K562 (cell line): ENCODE data around the gene BZW2. TPM values are rescaled to one million over a fixed set of nuclear protein-coding genes. Genes with fewer than 3 reads are reported as not detected.

Experiments
- COPS2 ChIP-seq: fragments of 450-650 bp; conservative IDR thresholded peaks from 2 replicates; pipeline ENCODE4 v1.6.1; 2016; ENCODE audit warnings: mild to moderate bottlenecking, moderate library complexity
- HNRNPLL ChIP-seq: fragments of 200-400 bp; formaldehyde crosslinking; IDR thresholded peaks from 2 replicates; pipeline ENCODE4 v1.6.1; 2017; ENCODE audit warnings: low read length, low read depth, mild to moderate bottlenecking; ENCODE audit not compliant: poor library complexity, severe bottlenecking
- POLR3A ChIP-seq: IDR thresholded peaks from 2 replicates; pipeline ENCODE4 v1.6.1; 2011; ENCODE audit warnings: borderline replicate concordance, mild to moderate bottlenecking, moderate library complexity; ENCODE audit not compliant: insufficient read length, insufficient read depth; ENCODE audit errors: extremely low read depth
- ZNF444 ChIP-seq: fragments of 250-450 bp; sonication (Bioruptor Pico); IDR thresholded peaks from 2 replicates; pipeline ENCODE4 v1.4.0; 2020; ENCODE audit warnings: mild to moderate bottlenecking, moderate library complexity
- polyA plus RNA-seq, 8 experiments: library from polyadenylated mRNA; depleted of rRNA in 4 of 8; stranded (reverse) in 5 of 8; unstranded in 3 of 8; fragments of >200 nt; fragmentation: Nextera tagmentation in 2 of 8; fragmentation: Illumina TruSeq in 1 of 8; extraction: Ambion mirVana in 2 of 8; extraction: Trizol in 1 of 8; gene quantifications; 2 replicates each; pipeline versions ENCODE4 v1.2.1 to v1.2.3, GENCODE V29; 2011 to 2014; ENCODE audit warnings: inconsistent platforms in 1 of 8, missing spikeins in 1 of 8
- total RNA-seq, 7 experiments: library from RNA; depleted of rRNA in 6 of 7; stranded (reverse); fragments of >200 nt in 6 of 7; fragmentation: Illumina TruSeq in 2 of 7; extraction: Trizol in 2 of 7; gene quantifications; 2 replicates each; pipeline versions ENCODE4 v1.2.1 to v1.2.3, GENCODE V29; 2011 to 2021; ENCODE audit warnings: low replicate concordance in 1 of 7
- TF ChIP-seq, protein P1 (sequence below): fragments of 200-600 bp; sonication (generic); IDR thresholded peaks from one replicate; pipeline ENCODE4 v1.6.1; 2012; ENCODE audit warnings: mild to moderate bottlenecking, low read depth, low read length, inconsistent platforms
- TF ChIP-seq, protein P2 (sequence below): IDR thresholded peaks from 3 replicates; pipeline ENCODE4 v1.6.1; 2011; ENCODE audit warnings: borderline replicate concordance, mild to moderate bottlenecking; ENCODE audit not compliant: insufficient read length, insufficient read depth
- TF ChIP-seq, protein P3 (sequence below): fragments of 450-650 bp; formaldehyde crosslinking; IDR thresholded peaks from 2 replicates; pipeline ENCODE4 v1.4.0; 2022; ENCODE audit warnings: mild to moderate bottlenecking, moderate library complexity
- TF ChIP-seq, protein P4 (sequence below): sonication (generic); formaldehyde crosslinking; IDR thresholded peaks from 2 replicates; pipeline ENCODE4 v1.8.1; 2023; ENCODE audit warnings: mild to moderate bottlenecking, missing genetic modification reagents
- TF ChIP-seq, protein P5 (sequence below): fragments of 450-650 bp; conservative IDR thresholded peaks from 2 replicates; pipeline ENCODE4 v1.6.1; 2016; ENCODE audit warnings: missing genetic modification characterization, low read depth, mild to moderate bottlenecking, missing compliant biosample characterization, moderate library complexity

Gene BZW2
- total and polyA plus RNA-seq, 9 of the 15 experiments (the other 6 are each of a cell fraction or from before 2014, with no cell fraction given) = 140 to 316 (median 173) TPM

DNA sequence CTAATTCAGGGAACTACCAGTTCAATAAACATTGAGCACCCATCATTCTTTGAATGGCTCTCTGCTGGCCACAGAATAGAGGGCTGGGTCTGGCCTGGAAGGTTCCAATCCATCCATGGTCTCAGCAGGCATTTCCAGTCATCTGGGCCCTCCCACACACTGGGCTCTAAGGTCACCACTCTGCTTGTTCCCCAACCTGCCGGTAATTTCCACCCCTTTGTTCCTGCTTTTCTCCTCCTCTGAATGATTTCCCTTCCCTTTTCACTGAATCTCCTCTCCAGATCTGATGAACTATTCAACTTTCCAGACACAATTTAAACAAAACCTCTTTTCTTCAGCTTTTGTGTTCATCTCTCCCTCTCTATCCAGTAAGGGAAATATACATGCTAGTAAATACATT is 2.6 kb downstream of the BZW2 start (continued):
- TF ChIP-seq, protein P1, sequence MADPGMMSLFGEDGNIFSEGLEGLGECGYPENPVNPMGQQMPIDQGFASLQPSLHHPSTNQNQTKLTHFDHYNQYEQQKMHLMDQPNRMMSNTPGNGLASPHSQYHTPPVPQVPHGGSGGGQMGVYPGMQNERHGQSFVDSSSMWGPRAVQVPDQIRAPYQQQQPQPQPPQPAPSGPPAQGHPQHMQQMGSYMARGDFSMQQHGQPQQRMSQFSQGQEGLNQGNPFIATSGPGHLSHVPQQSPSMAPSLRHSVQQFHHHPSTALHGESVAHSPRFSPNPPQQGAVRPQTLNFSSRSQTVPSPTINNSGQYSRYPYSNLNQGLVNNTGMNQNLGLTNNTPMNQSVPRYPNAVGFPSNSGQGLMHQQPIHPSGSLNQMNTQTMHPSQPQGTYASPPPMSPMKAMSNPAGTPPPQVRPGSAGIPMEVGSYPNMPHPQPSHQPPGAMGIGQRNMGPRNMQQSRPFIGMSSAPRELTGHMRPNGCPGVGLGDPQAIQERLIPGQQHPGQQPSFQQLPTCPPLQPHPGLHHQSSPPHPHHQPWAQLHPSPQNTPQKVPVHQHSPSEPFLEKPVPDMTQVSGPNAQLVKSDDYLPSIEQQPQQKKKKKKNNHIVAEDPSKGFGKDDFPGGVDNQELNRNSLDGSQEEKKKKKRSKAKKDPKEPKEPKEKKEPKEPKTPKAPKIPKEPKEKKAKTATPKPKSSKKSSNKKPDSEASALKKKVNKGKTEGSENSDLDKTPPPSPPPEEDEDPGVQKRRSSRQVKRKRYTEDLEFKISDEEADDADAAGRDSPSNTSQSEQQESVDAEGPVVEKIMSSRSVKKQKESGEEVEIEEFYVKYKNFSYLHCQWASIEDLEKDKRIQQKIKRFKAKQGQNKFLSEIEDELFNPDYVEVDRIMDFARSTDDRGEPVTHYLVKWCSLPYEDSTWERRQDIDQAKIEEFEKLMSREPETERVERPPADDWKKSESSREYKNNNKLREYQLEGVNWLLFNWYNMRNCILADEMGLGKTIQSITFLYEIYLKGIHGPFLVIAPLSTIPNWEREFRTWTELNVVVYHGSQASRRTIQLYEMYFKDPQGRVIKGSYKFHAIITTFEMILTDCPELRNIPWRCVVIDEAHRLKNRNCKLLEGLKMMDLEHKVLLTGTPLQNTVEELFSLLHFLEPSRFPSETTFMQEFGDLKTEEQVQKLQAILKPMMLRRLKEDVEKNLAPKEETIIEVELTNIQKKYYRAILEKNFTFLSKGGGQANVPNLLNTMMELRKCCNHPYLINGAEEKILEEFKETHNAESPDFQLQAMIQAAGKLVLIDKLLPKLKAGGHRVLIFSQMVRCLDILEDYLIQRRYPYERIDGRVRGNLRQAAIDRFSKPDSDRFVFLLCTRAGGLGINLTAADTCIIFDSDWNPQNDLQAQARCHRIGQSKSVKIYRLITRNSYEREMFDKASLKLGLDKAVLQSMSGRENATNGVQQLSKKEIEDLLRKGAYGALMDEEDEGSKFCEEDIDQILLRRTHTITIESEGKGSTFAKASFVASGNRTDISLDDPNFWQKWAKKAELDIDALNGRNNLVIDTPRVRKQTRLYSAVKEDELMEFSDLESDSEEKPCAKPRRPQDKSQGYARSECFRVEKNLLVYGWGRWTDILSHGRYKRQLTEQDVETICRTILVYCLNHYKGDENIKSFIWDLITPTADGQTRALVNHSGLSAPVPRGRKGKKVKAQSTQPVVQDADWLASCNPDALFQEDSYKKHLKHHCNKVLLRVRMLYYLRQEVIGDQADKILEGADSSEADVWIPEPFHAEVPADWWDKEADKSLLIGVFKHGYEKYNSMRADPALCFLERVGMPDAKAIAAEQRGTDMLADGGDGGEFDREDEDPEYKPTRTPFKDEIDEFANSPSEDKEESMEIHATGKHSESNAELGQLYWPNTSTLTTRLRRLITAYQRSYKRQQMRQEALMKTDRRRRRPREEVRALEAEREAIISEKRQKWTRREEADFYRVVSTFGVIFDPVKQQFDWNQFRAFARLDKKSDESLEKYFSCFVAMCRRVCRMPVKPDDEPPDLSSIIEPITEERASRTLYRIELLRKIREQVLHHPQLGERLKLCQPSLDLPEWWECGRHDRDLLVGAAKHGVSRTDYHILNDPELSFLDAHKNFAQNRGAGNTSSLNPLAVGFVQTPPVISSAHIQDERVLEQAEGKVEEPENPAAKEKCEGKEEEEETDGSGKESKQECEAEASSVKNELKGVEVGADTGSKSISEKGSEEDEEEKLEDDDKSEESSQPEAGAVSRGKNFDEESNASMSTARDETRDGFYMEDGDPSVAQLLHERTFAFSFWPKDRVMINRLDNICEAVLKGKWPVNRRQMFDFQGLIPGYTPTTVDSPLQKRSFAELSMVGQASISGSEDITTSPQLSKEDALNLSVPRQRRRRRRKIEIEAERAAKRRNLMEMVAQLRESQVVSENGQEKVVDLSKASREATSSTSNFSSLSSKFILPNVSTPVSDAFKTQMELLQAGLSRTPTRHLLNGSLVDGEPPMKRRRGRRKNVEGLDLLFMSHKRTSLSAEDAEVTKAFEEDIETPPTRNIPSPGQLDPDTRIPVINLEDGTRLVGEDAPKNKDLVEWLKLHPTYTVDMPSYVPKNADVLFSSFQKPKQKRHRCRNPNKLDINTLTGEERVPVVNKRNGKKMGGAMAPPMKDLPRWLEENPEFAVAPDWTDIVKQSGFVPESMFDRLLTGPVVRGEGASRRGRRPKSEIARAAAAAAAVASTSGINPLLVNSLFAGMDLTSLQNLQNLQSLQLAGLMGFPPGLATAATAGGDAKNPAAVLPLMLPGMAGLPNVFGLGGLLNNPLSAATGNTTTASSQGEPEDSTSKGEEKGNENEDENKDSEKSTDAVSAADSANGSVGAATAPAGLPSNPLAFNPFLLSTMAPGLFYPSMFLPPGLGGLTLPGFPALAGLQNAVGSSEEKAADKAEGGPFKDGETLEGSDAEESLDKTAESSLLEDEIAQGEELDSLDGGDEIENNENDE = no peak
- no peak for TF ChIP-seq HNRNPLL
- TF ChIP-seq, protein P2, sequence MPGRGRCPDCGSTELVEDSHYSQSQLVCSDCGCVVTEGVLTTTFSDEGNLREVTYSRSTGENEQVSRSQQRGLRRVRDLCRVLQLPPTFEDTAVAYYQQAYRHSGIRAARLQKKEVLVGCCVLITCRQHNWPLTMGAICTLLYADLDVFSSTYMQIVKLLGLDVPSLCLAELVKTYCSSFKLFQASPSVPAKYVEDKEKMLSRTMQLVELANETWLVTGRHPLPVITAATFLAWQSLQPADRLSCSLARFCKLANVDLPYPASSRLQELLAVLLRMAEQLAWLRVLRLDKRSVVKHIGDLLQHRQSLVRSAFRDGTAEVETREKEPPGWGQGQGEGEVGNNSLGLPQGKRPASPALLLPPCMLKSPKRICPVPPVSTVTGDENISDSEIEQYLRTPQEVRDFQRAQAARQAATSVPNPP = no peak
- TF ChIP-seq, protein P3, sequence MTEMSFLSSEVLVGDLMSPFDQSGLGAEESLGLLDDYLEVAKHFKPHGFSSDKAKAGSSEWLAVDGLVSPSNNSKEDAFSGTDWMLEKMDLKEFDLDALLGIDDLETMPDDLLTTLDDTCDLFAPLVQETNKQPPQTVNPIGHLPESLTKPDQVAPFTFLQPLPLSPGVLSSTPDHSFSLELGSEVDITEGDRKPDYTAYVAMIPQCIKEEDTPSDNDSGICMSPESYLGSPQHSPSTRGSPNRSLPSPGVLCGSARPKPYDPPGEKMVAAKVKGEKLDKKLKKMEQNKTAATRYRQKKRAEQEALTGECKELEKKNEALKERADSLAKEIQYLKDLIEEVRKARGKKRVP (CRISPR knock-in tag) = no peak
- 0 out of 2 replicates have a peak, but pooled peaks have one; percentile 35 for TF ChIP-seq ZNF444
- no peak for TF ChIP-seq COPS2
- no peak for TF ChIP-seq POLR3A
- TF ChIP-seq, protein P4, sequence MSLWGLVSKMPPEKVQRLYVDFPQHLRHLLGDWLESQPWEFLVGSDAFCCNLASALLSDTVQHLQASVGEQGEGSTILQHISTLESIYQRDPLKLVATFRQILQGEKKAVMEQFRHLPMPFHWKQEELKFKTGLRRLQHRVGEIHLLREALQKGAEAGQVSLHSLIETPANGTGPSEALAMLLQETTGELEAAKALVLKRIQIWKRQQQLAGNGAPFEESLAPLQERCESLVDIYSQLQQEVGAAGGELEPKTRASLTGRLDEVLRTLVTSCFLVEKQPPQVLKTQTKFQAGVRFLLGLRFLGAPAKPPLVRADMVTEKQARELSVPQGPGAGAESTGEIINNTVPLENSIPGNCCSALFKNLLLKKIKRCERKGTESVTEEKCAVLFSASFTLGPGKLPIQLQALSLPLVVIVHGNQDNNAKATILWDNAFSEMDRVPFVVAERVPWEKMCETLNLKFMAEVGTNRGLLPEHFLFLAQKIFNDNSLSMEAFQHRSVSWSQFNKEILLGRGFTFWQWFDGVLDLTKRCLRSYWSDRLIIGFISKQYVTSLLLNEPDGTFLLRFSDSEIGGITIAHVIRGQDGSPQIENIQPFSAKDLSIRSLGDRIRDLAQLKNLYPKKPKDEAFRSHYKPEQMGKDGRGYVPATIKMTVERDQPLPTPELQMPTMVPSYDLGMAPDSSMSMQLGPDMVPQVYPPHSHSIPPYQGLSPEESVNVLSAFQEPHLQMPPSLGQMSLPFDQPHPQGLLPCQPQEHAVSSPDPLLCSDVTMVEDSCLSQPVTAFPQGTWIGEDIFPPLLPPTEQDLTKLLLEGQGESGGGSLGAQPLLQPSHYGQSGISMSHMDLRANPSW (CRISPR knock-in tag) = no peak
- TF ChIP-seq, protein P5, sequence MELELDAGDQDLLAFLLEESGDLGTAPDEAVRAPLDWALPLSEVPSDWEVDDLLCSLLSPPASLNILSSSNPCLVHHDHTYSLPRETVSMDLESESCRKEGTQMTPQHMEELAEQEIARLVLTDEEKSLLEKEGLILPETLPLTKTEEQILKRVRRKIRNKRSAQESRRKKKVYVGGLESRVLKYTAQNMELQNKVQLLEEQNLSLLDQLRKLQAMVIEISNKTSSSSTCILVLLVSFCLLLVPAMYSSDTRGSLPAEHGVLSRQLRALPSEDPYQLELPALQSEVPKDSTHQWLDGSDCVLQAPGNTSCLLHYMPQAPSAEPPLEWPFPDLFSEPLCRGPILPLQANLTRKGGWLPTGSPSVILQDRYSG (tag) = no peak
